Endometrium (tissue), 2 donors: ENCODE data around the gene NEU1.
A peak's percentile ranks its signal among the peaks of the same experiment; 100 is the strongest.
"Not testable (repeated sequence)": the region's sequence is repeated elsewhere in the genome, so short reads cannot be mapped to it uniquely, and the experiment has no call there.

Source experiments
- FAIRE-seq: peaks from 2 replicates; lab custom pipeline; 2012; peaks lifted over from hg19 to GRCh38; lab: Jason Lieb, UNC
- donor health status: control.
- donor health status: control.

The NEU1 gene

DNA sequence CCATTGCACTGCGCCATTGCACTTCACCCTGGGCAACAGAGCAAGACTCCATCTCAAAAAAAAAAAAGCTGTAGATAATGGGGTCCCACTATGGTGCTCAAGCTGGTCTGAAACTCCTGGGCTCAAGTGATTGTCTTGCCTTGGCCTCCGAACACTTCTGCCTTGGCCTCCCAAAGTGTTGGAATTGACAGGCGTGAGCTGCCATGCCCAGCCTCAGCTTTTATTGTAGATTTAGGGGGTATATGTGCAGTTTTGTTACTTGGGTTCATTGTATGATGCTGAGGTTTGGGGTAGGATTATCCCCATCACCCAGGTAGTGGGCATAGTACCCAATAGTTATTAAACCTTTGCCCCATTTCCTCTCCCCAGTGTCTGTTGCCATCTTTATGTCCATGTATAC is 23.7 kb downstream of the NEU1 start:
- no peak for FAIRE-seq

- FAIRE-seq = not testable (repeated sequence)
Observed at GRCh38 chr6:31838114-31838553, 24.5 kb downstream of the NEU1 start.

- no peak for FAIRE-seq
Observed at GRCh38 chr6:31837369-31838113, 25.1 kb downstream of the NEU1 start.

DNA sequence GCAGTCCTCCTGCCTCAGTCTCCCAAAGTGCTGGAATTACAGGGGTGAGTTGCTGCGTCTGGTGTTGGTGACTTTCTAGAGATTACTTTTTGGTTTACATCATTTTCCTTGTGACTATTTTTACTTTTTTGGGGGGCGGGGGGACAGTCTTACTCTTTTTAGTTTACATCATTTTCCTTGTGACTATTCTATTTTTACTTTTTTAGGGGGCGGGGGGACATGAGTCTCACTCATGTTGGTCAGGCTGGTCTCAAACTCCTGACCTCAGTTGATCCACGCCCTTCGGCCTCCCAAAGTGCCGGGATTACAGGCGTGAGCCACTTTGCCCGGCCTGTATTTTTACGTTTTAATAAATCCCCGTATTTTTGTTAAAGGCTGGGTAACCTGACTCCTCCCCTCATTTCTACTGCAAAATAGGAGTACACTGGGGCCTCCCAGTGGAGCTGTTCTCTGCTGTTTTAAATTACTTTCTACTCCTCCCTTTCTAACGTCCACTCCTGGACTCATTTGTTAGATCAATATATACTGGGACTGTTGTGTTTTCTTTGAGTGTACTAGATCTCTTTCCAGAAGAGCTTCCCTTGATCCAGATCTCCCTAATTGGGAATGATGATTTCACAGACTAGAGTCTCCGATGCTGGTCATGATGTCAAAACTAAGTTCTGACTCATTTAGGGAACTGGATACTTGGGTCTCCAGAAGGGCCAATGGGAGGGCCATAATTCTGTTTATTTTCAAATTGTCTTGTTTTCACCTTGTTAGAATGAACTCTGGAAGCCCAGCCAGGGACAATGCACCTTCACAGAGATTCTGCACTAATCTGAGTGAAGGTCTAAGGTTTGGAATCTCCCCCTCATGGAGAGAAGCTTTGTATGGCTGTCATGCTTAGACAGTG is 25.9 kb downstream of the NEU1 start:
- FAIRE-seq = no peak

DNA sequence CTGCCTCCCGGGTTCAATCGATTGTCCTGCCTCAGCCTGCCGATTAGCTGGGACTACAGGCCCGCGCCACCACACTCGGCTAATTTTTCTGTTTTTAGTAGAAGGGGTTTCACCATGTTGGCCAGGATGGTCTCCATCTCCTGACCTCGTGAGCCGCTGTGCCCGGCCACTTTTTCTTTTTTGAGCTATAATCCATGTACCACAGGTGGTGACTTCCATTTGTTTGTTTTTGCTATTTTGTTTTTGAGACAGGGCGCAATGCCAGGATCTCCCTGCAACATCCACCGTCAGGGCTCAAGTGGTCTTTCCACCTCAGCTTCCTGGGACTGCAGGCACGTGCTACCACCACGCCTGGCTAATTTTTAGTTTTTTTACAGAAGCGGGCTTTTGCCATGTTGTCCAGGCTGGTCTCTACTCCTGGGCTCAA is 26.6 kb downstream of the NEU1 start:
- no peak for FAIRE-seq

GRCh38 chr6:31834367-31835250 is 28.0 kb downstream of the NEU1 start:
- no peak for FAIRE-seq

GRCh38 chr6:31831350-31832215 is 31.0 kb downstream of the NEU1 start:
- FAIRE-seq = no peak

GRCh38 chr6:31830886-31831335 is 31.7 kb downstream of the NEU1 start:
- FAIRE-seq = no peak

- FAIRE-seq = peak; percentile 41
Observed at GRCh38 chr6:31829633-31830283, 32.9 kb downstream of the NEU1 start.

- peak; percentile 94 for FAIRE-seq
Observed at GRCh38 chr6:31827286-31828079, 35.1 kb downstream of the NEU1 start, which contains the start of gene HSPA1B. HSPA1B (plus strand) TSS chr6:31827738; CDS start chr6:31827951, 213 bp downstream.

- FAIRE-seq = no peak
Observed at GRCh38 chr6:31826793-31827285, 35.8 kb downstream of the NEU1 start.

GRCh38 chr6:31825553-31825952 is 37.1 kb downstream of the NEU1 start:
- FAIRE-seq = no peak

GRCh38 chr6:31823592-31824196 is 38.9 kb downstream of the NEU1 start:
- not testable (repeated sequence) for FAIRE-seq

DNA sequence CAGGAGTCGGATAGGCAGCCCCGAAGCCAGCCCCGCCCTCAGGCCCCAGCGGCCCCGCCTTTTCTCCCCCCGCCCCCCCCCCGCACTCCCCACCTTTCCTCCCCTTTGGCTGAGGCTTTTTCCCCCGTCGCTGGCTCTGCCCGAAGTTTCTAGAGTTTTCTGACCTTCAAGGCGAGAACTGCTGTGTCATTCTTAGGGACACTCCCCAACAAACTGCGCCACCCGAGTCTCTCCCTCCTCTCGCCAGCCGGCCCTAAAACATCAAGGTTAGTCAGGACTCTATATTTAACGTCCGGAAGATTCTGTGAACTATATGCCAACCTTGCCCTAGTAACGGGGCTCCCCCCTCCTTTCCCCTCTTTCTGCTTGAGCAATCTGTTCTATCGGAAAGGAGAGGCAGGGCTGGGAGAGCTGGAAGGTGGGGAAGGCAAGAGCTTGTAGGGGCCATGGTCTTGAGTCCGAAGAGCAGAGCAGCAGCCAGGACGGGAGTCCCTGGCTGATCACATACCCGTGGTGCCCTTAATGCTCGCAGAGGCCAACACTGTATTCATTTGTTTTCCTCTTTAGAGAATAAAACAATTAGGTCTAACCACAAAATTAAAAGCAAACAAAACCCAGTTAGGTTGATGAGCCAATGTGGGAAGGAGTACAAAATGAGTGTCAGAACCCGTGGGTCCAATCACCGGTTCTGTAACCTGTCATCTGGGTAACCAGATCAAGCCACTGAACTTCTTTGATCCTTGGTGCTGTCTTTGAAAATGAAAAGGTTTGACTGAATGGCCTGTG is 40.4 kb downstream of the NEU1 start:
- no peak for FAIRE-seq

GRCh38 chr6:31821301-31822035 is 41.2 kb downstream of the NEU1 start:
- no peak for FAIRE-seq

DNA sequence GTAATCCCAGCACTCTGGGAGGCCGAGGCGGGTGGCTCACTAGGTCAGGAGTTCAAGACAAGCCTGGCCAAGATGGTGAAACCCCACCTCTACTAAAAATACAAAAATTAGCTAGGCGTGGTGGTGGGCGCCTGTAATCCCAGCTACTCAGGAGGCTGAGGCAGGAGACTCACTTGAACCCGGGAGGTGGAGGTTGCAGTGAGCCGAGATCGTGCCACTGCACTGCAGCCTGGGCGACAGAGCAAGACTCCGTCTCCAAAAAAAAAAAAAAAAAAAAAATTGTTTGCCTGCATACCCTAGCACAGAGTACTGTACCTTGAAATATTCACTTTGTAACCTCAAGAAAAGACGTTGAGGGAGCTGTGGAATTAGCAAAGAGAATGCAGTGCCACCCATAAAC is 42.2 kb downstream of the NEU1 start:
- FAIRE-seq = not testable (repeated sequence)

- no peak for FAIRE-seq
Observed at GRCh38 chr6:31819871-31820299, 42.7 kb downstream of the NEU1 start.
